GM21723 (cell line): ENCODE measurements around the gene KRTAP29-1.
"Not testable (repeated sequence)": the region's sequence is repeated elsewhere in the genome, so short reads cannot be mapped to it uniquely, and the experiment has no call there.

Experiments used
- ATAC-seq: cut with Tn5 transposase; IDR thresholded peaks from one replicate; pipeline ENCODE4 v1.9.1; 2021; ENCODE audit warnings: mild to moderate bottlenecking, moderate library complexity; ENCODE audit not compliant: unreplicated experiment

KRTAP29-1 gene

GRCh38 chr17:41302981-41303380 is 330 bp upstream of the KRTAP29-1 start:
- no peak for ATAC-seq

GRCh38 chr17:41301204-41301790 is 1.4 kb downstream of the KRTAP29-1 start:
- no peak for ATAC-seq

GRCh38 chr17:41298458-41299135 is 4.1 kb downstream of the KRTAP29-1 start:
- no peak for ATAC-seq

- no peak for ATAC-seq
Measured at GRCh38 chr17:41296846-41297245, 5.8 kb downstream of the KRTAP29-1 start.

- ATAC-seq, result no peak
Measured at GRCh38 chr17:41294016-41294415, 8.6 kb downstream of the KRTAP29-1 start.

GRCh38 chr17:41287050-41287449 is 15.6 kb downstream of the KRTAP29-1 start:
- ATAC-seq, result no peak

- ATAC-seq, result no peak
Measured at GRCh38 chr17:41284546-41284945, 18.1 kb downstream of the KRTAP29-1 start.

- ATAC-seq, result no peak
Measured at GRCh38 chr17:41284043-41284442, 18.6 kb downstream of the KRTAP29-1 start.

GRCh38 chr17:41278176-41278955 is 24.3 kb downstream of the KRTAP29-1 start:
- no peak for ATAC-seq

- not testable (repeated sequence) for ATAC-seq
Measured at GRCh38 chr17:41275648-41276190, 26.9 kb downstream of the KRTAP29-1 start, which contains the start of gene KRTAP9-7. TSS of gene KRTAP9-7 (plus strand) at chr17:41275698. CDS start at chr17:41275698, 0 bp downstream.

- ATAC-seq, result no peak
Measured at GRCh38 chr17:41271858-41272257, 30.8 kb downstream of the KRTAP29-1 start.

- ATAC-seq, result not testable (repeated sequence)
Measured at GRCh38 chr17:41271323-41271722, 31.3 kb downstream of the KRTAP29-1 start.

- no peak for ATAC-seq
Measured at GRCh38 chr17:41267711-41268110, 34.9 kb downstream of the KRTAP29-1 start.

GRCh38 chr17:41265078-41265477 is 37.6 kb downstream of the KRTAP29-1 start, which contains the start of gene KRTAP9-6:
TSS of gene KRTAP9-6 (plus strand) at chr17:41265378. CDS start at chr17:41265378, 0 bp downstream.
- ATAC-seq, result no peak

GRCh38 chr17:41264599-41264998 is 38.1 kb downstream of the KRTAP29-1 start:
- no peak for ATAC-seq

GRCh38 chr17:41263212-41263611 is 39.4 kb downstream of the KRTAP29-1 start:
- ATAC-seq, result no peak

- no peak for ATAC-seq
Measured at GRCh38 chr17:41258406-41258805, 44.2 kb downstream of the KRTAP29-1 start.

GRCh38 chr17:41256291-41256685 is 46.4 kb downstream of the KRTAP29-1 start:
- ATAC-seq, result no peak

- ATAC-seq, result not testable (repeated sequence)
Measured at GRCh38 chr17:41255381-41256290, 47.0 kb downstream of the KRTAP29-1 start, which contains the start of gene KRTAP9-9. TSS of gene KRTAP9-9 (plus strand) at chr17:41255384.

GRCh38 chr17:41254861-41255260 is 47.8 kb downstream of the KRTAP29-1 start:
- no peak for ATAC-seq
